ENCODE results near the gene INPP5A.
"Not testable (repeated sequence)": the region's sequence is repeated elsewhere in the genome, so short reads cannot be mapped to it uniquely, and the experiment has no call there.

INPP5A gene

GRCh38 chr10:132732518-132732917 lies 194.9 kb downstream of the INPP5A start:
- DNase-seq, result no peak

- DNase-seq, result no peak
Observed at GRCh38 chr10:132733926-132734325, 196.3 kb downstream of the INPP5A start.

GRCh38 chr10:132735341-132735775 lies 197.8 kb downstream of the INPP5A start:
- DNase-seq, result peak in 2 of 3 experiments; percentile 41 to 52

DNA sequence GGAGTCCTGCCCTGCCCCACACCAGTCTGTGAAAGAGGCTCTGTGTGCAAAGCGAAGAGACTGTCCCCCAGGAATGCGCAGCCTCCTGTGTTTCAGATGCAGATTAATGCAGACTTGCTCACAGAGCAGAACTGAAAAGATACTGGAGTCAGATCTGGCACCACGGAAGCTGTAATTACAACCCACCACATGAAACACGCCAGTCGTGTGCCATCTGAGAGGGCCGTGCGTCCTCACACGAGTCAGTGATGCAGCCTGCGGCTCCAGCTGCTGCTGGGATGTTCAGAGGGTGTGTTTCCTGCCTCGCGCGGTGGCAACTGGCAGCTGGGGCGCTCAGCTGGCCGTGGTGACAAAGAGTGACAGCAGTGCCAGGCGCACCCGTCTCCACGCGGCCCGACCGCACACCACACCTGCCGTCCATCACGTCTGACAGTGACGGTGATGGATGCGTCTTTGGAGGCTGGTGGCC lies 198.4 kb downstream of the INPP5A start:
- DNase-seq, result peak; percentile 43 to 81 (median 62)

- no peak for DNase-seq
Observed at GRCh38 chr10:132737390-132738048, 199.9 kb downstream of the INPP5A start.

GRCh38 chr10:132738454-132739224 lies 201.1 kb downstream of the INPP5A start:
- no peak for DNase-seq

- no peak for DNase-seq
Observed at GRCh38 chr10:132739225-132739613, 201.6 kb downstream of the INPP5A start.

- no peak for DNase-seq
Observed at GRCh38 chr10:132740588-132740987, 203.0 kb downstream of the INPP5A start.

- no peak for DNase-seq
Observed at GRCh38 chr10:132742167-132742836, 204.7 kb downstream of the INPP5A start.

DNA sequence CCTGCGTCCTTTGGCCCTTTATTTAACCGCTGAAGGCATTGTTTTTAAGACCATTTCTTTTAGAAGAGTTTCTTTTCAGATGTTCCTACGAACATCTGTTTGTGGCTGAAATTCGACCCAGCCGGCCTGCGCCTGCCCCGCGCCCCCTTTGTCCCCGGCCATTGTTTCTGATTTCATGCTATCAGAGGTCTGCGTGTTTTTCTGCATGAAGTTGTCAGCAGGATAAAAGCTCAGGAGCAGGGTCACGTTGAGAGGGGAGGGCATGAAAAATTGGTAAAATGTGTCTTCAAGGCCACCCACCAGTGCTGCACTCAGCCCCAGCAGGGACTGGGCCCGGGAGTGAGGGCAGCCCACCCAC lies 205.2 kb downstream of the INPP5A start:
- no peak for DNase-seq

DNA sequence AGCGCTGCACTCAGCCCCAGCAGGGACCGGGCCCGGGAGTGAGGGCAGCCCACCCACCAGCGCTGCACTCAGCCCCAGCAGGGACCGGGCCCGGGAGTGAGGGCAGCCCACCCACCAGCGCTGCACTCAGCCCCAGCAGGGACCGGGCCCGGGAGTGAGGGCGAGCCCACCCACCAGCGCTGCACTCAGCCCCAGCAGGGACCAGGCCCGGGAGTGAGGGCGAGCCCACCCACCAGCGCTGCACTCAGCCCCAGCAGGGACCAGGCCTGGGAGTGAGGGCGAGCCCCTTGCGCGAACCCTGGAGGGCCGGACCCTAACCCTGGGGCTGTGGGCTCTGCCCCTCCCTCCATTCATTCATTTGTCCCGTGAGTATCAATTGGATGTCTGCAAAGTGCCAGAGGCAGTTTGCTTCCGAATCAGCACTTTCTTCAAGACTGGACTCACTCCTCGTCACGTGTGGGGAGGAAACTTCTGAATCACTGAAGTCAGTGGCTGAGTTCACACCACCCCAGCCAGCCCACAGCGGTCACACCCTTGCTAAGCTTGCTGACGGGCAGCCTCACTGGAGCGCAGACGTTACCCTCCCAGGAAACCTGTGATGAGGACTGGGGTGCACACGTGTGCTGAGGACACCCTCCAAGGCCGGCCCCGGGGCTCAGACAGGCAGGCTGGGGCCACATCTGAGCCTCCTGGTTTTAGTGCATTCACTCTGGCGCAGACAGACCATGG lies 205.8 kb downstream of the INPP5A start:
- DNase-seq, result not testable (repeated sequence)

DNA sequence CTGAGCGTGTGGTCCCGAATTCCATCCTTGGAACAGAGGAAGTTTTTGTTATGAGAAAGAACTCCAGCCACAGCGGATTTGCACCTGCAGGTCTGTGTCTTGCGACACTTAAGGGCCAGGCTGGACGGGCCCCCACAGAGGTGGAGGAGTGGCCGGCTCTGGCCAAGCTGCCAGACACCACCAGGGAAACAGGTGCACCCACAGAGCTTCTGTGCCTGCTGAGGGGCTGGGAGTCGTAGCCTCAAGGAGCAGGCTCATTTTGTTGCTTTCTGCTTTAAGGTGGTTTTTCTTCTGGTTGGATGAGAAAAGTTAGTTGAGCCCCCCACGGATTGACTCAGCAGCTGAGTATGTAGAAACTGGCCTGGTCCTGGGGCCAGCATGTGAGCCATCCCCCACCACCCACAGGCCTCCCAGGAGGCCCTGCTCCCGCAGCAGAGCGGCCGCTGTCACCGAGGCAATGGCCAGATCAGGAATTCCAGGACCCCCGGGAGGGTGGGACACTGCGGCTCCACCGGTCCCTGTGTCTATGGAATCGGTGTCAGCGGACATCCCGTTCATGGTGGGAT lies 206.4 kb downstream of the INPP5A start:
- no peak for DNase-seq

DNA sequence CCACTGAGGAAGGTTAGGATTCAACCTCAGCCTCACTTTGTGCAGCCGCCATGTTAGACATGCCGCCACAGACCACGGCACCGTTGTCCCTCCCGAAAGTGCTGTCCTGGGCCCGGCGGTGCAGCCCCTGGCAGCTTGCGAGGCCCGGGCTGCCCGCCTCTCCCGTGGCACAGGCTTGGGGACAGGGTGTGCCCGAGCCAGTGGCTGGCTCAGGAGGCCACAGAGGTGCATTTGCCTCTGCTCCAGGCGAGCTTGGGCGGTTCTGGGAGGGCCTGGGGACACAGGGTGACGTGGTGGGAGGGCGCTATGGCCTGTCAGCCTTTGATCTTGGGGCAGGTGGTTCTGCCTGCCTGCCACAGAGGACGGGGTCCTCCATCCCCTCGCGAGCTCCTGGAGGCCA lies 207.3 kb downstream of the INPP5A start:
- no peak for DNase-seq

DNA sequence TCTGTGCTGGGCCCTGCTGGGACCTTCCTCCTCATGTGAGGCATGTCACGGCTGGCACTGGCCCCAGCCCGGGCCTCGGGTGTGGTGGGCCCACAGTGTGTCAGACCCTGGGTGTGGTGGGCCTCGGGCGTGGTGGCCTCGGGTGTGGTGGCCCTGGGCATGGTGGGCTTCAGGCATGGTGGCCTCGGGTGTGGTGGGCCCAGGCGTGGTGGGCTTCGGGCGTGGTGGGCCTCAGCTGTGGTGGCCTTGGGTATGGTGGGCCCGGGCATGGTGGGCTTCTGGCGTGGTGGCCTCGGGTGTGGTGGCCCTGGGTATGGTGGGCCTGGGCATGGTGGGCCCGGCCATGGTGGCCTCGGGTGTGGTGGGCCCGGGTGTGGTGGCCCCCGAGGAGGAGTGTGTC lies 207.9 kb downstream of the INPP5A start:
- no peak for DNase-seq

- no peak for DNase-seq
Observed at GRCh38 chr10:132745971-132746370, 208.4 kb downstream of the INPP5A start.

- no peak for DNase-seq
Observed at GRCh38 chr10:132746386-132746785, 208.8 kb downstream of the INPP5A start.

GRCh38 chr10:132746801-132747625 lies 209.4 kb downstream of the INPP5A start:
- no peak for DNase-seq

DNA sequence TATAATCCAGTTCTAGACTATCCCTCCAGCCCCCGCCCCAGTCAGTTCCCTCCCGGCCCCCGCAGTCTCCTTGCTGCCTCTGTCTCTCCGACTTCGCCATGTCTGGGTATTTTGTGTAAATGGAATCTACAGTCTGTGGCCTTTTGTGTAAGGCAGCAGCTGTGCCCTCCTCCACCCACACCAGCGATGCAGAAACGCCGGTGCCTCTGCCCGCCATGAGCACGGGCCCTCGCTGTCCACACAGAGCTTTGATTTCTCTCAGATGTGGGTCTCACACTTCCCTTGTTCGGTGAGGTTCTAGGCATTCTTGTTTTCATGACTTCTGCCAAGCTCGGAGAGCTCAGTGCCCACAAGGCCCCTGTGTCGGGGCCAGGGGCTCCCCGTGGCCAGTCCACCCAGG lies 210.5 kb downstream of the INPP5A start:
- DNase-seq, result no peak

- peak in 1 of 3 experiments; percentile 15 for DNase-seq
Observed at GRCh38 chr10:132748545-132749370, 211.2 kb downstream of the INPP5A start.

DNA sequence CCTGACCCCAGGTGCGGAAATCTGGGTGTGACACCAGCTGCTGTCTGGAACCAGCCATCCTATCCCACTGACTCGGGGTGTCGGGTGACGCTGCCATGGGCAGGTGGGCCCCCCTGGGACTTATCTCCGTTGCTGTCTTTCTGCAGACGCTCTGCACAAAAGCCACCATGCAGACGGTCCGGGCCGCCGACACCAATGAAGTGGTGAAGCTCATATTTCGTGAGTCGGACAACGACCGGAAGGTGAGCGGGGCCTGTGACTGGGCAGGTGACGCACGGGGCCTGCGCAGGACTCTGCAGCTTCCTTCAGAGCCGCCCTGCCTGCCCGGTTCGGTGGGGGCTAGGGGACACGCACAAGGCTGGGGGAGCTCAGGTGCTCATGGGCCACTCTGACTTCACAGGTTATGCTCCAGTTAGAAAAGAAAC lies 211.8 kb downstream of the INPP5A start:
- peak in 1 of 3 experiments; percentile 51 for DNase-seq

GRCh38 chr10:132750936-132751335 lies 213.3 kb downstream of the INPP5A start:
- no peak for DNase-seq
